ENCODE data around the gene MRPS35.

MRPS35 gene

DNA sequence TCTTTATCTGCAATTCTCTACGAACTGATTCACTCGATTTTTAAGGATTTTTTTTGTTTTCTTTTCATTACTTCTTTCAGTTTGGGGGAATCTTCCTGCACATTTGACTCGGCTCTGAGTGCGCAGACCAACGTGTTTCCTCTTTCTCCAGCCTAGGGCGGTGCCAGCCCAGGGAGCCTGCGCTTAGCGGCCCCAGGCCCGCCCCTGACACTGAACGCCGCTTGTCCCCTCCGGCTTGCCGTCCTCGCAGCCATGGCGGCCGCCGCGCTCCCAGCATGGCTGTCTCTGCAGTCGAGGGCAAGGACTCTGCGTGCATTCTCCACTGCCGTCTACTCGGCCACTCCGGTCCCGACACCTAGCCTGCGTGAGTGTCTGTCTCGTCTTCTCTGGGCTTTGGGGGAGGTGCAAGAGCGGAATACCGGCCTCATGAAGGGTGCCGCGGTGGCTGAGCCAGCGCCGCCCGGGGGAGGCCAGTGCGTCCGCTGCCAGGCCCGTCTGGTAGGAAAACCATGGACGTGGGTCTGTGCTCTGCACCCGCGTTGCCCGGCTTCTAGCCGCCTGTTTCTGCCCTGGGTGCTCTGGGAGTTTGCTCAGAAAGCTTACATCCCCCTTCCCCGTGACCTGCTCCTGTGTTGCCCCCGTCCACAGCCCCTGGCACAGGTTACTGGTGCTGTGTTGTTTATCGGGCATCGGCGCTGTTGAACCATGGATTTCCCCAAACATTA is at the start of gene MRPS35:
MRPS35 (plus strand) TSS at position 241 of the 725 bp plus-strand sequence; CDS start at position 253, 12 bp downstream.
- in situ Hi-C loops (cut with HindIII; ENCODE audit: low sequenced_read_pairs): no loop called here

DNA sequence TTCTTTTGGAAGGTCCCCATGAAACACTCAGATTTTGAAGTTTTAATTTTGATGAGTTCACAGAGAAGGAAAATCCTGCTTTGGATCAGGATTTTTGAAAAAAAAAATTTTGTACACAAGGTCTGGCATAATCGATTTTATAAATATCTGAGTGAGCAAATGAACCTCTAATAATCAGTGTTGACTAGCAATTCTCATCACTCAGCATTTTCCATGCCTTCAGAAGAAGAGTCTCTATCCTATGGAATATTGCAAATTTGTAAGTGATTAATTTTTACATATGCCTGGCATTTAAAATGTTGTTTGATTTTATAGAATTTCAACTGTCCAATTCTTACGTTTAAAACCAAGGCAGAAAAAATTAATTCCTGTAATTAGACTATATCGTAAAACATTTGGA is 44.9 kb upstream of the MRPS35 start:
- in situ Hi-C loops (cut with HindIII; ENCODE audit: low sequenced_read_pairs): no loop called here

DNA sequence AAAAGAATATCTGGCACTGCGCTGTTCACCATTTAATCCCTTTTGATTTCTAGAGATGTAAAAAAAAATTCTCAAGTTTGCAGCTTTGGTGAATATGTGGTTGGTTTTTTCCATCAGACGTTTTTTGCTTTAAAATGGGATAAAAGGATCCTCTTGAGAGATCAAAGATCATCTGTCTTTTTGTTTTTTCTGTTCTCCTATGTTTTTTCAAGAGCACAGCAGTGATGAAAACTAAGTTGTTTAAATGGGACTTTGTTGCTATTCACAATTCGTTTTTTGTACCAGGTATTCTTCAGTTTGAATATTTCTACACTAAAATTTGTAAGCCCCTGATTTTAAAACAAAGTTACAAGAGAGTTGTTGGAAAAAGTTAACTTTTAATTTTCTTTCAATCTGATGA is 44.1 kb upstream of the MRPS35 start:
- in situ Hi-C loops (cut with HindIII; ENCODE audit: low sequenced_read_pairs): no loop called here

DNA sequence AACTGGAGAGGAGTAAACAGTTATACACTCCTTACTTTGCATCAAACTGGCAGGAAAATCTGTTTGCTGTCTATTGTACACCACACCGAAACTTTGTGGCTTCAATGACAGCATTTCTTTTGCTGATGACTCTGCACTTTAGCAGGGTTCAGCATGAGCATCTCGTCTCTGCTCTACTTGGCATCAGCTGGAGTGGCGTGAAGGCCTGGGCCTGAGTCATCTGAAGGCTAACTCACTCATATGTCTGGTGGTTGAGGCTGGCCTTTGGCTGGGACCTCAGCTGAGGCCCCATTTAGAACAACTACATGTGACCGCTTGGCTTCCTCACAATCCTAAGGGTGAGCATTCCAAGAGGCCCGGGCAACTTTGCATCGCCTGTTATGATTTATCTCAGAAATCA is 43.1 kb upstream of the MRPS35 start:
- in situ Hi-C loops (cut with HindIII; ENCODE audit: low sequenced_read_pairs): no loop called here

DNA sequence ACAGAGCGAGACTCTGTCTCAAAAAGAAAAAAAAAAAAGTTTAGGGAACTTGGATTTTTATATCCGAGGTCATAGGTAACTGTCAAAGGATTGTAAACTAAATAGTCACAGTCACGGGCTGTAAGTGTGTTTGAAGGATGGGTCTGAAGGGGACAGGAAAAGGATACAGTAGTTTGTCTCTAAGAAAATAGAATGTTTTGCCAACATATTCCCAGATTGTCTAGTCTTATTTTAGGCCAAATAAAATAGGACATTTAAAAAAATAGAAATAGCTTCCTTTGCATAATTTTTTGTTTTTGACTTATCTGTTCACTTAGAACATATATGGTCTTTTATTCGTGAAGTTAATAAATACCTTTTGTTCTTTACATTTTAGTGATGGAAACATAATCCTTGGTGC is 38.6 kb upstream of the MRPS35 start:
- in situ Hi-C loops (cut with HindIII; ENCODE audit: low sequenced_read_pairs): no loop called here

DNA sequence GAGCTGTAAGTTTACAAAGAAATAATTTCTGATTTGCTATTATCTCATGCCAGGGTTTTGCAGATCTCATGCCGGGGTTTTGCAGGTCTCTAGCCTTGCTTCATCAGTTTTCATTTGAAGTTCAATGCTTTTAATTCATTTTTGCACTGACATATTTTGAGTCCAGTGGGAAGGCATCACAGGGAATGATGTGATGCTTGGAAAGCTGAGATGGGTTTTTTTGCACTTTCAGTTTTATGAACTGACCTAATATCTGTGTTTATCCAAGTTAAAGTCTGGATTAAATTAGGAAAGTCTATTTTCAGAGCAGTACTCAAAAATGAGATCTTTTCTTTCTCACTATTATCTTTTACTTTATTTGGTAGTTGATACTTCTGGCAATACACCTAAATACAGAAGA is 38.0 kb upstream of the MRPS35 start:
- in situ Hi-C loops (cut with HindIII; ENCODE audit: low sequenced_read_pairs): no loop called here

DNA sequence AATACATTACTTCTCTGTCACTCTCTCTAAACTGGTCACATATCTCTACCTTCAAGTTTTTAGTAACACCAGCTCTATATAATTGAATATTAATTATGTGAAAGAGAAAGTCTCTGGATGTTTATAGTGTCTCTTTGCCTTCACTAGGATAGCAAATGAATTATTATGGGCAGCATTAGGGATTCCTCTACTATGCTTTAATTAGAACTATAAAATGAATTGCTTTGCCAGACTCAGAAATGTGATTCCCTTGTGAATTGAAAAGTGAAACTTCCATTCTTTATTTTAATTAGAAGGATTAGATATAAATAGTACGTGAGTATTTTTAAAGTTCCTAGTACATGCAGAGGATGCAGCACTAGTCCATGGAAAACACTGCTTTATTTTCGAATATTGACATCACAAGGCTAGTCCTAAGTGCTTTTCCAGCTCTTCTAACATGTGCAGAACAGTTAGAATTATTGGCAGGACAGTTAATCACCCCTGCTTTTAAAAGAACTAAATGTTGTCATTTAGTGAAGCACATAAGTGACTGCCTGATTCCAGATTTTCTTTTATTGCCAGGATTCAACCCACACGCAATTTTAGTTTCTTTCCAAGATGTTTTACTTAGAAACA is 37.4 kb upstream of the MRPS35 start:
- in situ Hi-C loops (cut with HindIII; ENCODE audit: low sequenced_read_pairs): no loop called here

DNA sequence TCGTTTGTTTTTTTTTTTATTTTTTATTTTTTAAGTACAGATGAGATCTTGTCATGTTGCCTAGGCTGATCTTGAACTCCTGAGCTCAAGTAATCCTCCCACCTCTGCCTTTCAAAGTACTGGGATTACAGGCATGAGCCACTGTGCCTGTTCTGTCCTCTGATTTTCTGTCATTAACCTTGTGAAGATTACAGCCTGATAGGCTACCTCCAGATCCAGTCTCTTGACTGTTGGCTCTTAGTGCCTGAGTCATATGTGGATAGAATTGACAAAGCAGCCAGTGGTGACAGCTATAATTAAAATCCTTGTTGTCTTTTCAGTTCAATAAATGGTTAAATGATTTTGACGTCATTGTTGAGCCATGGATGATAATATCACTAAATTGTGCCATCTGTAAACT is 35.6 kb upstream of the MRPS35 start:
- in situ Hi-C loops (cut with HindIII; ENCODE audit: low sequenced_read_pairs): no loop called here

DNA sequence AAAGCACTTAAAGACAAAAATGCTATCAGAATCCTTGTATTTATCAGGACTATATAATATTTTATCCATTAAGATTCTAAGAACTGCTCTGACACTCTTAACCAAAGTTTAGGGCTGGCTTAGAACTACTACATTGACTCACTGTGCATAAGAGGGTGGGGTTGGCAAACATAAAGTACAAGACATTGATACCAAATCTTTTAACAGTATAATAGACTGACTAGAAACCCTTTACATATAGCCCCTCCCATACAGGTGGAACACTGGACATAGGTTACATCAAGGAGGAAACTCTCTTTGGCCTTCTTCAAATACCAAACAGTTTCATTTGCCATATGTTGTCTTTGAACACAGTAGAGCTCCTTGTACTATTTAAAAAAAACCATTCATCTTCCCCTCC is 30.0 kb upstream of the MRPS35 start:
- in situ Hi-C loops (cut with HindIII; ENCODE audit: low sequenced_read_pairs): no loop called here

DNA sequence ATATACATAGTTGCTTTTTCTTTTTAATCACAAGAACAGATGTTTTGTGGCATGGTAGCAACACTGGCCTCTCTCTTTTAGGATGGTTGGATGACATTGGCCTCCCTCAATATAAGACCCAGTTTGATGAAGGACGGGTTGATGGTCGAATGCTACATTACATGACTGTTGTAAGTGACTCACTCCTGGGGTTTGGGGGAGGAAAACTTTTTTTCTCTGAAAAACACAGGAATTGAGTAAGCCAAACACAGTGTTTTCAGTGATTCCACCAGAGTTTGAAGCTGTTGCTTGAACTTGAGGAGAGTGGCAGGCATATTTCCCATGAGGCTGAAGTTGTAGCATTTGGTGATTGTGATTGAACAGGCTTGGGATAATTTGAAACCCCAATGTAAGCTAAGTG is 28.1 kb upstream of the MRPS35 start:
- in situ Hi-C loops (cut with HindIII; ENCODE audit: low sequenced_read_pairs): no loop called here

DNA sequence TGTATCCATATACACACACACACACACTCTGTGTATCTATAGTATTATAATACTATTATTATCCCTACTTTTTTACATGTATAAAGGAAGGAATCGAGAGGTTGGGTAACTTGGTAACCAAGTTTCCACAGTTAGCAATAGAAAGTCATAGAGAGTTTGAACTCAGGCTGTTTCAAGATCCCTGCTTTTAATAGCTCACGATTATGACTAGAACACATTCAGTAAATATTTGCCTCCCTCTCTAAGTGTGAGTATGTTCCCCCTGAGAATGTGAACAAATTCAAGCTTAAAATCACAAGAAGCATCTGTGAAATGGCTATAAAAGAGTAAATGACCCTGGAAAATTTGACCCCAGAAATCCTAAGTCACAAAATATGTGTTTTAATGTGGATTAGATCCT is 25.4 kb upstream of the MRPS35 start:
- in situ Hi-C loops (cut with HindIII; ENCODE audit: low sequenced_read_pairs): no loop called here

DNA sequence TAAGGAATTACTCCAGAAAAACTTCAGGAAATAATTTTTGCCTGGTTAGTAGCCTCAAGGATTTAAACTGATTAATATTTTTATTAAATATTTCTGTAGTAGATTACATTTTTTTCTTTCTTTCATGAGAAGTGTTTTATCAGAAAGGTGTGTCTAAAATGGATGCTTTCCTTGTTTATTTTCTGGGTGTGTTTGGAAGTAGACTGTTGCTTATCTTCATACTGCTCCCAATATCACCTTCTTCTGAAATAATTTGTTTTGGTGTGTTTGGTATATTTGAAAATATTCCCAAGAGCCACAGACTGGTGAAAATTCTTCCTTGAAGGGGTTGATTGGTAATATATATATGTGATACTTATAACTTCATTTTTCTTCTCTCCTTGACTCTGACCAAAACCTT is 24.5 kb upstream of the MRPS35 start:
- in situ Hi-C loops (cut with HindIII; ENCODE audit: low sequenced_read_pairs): no loop called here

DNA sequence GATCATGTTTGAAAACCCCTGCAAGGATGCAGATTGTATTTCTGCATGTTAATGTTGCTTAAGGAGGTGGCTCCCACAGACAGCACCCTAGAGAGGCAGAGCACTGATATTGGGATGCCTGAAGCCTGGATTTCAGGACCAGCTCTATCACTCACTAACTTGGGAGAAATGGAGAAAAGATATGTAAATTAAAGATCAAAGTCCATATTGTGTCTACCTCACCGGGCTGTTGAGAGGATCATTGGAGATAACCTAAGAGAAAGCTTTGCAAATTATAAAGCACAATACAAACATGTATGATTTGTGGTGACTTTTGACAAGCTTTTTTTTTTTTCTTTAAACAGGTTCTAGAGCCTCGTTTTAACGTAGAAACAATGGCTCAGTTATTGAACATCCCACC is 22.0 kb upstream of the MRPS35 start:
- in situ Hi-C loops (cut with HindIII; ENCODE audit: low sequenced_read_pairs): no loop called here

DNA sequence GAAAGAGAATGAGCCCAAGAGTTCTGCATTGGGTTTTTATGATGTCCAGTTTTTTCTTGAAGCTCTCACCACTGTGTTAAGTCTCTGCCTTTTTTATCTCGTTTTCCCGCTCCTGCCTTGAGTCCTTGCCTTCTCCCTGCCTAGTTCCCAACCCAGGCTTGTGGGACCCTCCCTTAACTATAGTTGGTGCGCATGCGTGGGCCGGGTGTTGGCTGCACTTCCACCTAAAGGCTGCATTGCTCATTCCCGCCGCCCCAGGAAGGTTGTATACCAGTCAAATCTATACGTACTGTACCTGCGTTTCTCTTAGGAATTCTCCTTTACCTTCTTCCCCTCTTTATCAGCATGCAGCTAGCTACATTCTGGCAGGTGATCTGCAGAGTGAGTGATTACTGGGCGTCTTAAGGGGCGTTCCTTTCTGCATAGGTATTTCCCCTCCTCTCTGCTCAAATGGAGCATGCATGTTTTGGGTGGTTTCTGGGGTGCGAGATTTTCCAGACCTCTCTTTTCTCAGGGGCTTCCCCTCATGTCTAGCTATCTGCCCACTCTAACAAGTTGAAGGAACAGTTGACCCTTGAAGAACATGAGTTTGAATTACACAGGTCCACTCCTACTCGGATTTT is 21.0 kb upstream of the MRPS35 start:
- in situ Hi-C loops (cut with HindIII; ENCODE audit: low sequenced_read_pairs): no loop called here

DNA sequence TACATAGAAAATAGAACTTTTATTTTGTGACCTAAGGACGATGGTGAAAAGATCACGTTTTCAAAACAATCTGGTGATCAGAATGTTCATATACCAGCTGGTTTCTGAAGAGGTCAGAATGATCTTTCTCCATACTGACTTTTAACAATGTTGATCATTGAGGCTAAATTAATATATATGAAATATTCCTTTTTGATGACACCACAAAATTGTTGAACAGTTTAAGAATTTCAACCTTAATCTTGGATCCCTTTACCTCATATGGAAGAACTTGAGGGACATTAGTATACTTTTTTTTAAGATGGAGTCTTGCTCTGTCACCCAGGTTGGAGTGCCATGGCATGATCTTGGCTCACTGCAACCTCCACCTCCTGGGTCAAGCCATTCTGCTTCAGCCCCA is 17.2 kb upstream of the MRPS35 start:
- in situ Hi-C loops (cut with HindIII; ENCODE audit: low sequenced_read_pairs): no loop called here

DNA sequence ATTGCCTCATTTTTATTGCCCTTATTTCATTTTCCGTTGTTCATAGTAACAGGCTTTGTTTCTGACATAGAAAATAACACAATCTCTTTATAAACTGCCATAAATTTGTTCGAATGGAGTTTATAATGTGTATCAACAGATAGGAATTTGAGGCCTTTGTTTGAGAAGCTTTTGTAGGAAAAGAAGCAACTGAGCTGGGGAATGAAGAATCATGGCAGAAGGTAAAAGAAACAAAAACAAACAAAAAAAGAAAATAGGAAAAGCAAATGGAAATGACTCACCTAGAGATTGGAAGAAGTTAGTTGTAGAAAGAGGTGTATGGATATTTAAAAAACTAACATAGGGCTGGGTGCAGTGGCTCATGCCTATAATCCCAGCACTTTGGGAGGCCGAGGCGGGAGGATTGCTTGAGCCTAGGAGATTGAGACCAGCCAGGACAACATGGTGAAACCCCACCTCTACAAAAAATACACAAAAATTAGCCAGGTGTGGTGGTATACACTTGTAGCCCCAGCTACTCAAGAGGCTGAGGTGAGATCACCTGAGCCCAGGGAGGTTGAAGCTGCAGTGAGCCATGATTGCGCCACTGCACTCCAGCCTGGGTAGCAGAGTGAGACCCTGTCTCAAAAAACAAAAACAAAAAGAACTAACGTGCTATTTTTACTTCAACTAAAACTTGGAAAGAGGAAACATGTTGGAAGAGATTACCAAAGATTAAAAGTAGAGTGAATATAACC is 14.9 kb upstream of the MRPS35 start:
- in situ Hi-C loops (cut with HindIII; ENCODE audit: low sequenced_read_pairs): no loop called here

DNA sequence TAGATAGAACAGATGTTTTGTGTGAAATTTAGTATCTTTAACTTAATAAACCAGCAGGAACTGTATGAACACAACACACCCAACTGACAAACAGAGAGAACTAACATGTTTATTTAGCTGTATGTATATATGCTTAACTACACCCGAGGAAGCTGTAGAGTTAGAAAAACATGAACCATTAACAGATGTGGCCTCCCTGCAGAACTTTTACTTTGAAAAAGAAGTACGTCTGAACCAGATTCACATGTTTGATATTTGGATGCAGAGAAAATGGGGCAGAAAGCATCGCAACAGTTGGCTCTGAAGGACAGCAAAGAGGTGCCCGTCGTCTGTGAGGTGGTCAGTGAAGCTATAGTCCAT is 14.4 kb upstream of the MRPS35 start, which contains the start of gene REP15:
REP15 (plus strand) TSS at position 155 of the 360 bp plus-strand sequence; CDS start at position 271, 116 bp downstream.
- in situ Hi-C loops (cut with HindIII; ENCODE audit: low sequenced_read_pairs): no loop called here

DNA sequence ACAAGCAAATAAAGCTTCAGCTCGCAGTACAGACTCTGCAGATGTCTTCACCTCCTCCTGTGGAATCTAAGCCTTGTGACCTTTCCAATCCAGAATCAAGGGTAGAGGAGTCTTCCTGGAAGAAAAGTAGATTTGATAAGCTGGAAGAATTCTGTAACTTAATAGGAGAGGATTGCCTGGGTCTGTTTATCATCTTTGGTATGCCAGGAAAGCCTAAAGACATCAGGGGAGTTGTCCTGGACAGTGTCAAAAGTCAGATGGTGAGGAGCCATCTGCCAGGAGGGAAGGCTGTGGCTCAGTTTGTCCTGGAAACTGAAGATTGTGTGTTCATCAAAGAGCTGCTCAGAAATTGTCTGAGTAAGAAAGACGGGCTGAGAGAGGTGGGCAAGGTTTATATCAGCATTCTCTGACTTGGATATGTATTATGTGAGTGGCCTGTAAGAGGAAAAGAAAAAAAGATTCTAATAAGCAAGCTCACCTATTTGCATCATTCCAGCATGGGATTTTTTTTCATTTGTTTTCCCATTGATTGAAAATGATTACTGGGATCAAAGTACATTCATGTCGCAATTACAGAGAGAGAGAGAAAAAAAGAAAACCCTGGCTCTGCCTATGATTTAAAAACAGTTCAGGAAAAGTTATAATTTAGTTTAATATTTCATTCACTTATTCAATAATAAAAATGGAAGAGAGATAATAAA is 13.6 kb upstream of the MRPS35 start:
- in situ Hi-C loops (cut with HindIII; ENCODE audit: low sequenced_read_pairs): no loop called here

DNA sequence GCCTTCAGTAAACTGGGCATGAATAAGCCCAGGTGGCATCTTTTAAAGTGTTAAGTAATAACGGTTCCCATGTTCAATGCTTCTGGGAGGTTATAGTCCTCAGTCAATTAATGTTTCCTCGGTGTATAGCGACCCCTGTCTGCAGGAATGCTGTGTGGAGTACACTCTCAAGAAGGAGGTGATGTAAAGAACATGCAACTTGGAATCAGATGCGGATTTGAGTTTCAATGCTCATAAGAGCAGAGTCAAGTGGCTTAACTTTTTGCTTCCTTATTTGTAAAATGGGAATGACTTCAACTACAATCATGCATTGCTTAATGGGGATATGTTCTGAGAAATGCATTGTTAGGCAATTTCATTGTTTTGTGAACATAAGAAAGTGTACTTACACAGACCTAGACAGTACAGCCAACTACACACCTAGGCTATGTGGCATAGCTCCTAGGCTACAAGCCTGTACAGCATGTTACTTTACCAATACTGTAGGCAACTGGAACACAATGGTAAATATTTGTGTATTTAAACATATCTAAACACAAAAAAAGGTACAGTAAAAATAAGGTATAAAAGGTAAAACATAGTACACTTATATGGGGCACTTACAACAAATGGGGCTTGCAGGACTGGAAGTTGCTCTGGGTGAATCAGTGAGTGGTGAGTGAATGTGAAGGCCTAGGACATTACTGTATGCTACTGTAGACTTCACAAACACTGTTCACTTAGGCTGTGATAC is 6.7 kb upstream of the MRPS35 start:
- in situ Hi-C loops (cut with HindIII; ENCODE audit: low sequenced_read_pairs): no loop called here

DNA sequence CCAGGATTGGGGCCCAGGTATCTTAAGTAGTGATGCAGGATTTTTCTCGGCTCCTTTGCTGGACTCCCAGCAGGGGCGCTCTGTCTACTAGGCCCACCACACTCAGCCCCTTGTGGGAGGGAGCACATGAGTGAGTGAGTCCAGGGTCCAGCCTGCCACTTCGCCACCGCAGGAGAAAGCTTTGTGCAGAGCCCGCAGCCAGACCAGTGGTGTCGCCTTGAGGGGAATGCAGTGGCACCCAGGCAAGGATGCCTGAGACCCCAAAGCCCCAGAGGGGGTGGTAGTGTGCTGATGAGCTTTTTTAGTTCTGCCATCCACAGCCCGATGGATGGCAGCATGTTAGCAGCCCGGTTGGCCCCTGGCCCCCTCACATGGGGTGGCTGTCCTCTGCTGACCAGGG is 5.4 kb upstream of the MRPS35 start:
- in situ Hi-C loops (cut with HindIII; ENCODE audit: low sequenced_read_pairs): no loop called here
